IPS DF 19.7 (cell line): ENCODE results near the gene ABCA1.
"Not testable (repeated sequence)": the region's sequence is repeated elsewhere in the genome, so short reads cannot be mapped to it uniquely, and the experiment has no call there.

Source experiments
- DNase-seq: peaks from one replicate; pipeline ENCODE4 v3.0.0-alpha.2; 2013; ENCODE audit warnings: low read depth, low spot score

Gene ABCA1

DNA sequence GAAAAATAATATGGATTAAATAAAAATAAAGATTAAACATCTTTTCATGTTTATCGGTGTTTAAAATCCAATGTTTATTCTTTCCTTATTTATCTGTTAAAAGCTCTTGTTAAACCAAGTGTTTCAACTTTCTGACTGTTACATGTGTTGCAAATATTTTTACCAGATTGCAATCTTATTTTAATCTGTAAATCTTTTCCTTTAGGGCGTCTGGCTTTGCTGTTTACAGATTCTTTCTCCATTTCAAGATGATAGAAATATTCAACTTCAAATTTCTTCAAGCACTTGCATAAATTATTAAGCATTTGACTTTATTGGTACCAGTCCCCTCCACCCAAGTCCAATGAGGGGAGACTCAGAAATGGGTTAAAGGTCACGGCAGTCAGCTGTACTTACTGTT lies 16.9 kb upstream of the ABCA1 start:
- no peak for DNase-seq

DNA sequence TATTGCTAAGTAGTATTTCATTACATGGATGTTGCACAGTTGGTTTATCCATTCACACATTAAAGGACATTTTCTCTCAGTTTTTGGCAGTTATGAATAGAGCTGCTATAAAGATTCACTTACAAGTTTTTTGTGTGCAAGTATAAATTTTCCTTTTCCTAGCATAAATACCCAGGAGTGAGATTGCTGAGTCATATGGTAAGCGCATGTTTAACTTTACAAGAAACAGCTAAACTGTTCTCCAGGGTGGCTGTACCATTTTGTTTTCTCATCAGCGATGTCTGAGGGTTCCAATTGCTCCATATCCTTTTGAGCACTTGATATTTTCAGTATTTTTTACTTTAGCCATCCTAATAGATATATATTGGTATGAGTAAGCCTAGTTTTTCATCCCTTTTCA lies 16.4 kb upstream of the ABCA1 start:
- no peak for DNase-seq

DNA sequence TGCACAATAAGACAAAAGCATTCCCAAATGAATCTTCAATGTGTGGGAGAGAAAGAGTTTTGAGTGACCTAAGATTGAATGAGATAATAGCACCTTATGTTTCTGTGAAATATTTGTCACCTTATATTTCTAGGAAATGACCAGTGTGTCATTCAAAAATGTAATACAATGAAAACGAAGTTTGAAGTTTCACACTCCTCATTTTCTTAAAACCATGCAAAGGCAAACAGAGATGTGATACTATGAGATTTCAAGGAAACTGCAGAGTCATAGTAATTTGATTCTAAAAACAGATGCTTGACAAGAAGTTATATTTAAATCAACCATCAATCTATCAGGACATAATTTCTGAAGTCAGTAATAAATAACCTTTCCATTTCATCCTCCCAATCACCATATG lies 13.6 kb upstream of the ABCA1 start:
- DNase-seq, result no peak

DNA sequence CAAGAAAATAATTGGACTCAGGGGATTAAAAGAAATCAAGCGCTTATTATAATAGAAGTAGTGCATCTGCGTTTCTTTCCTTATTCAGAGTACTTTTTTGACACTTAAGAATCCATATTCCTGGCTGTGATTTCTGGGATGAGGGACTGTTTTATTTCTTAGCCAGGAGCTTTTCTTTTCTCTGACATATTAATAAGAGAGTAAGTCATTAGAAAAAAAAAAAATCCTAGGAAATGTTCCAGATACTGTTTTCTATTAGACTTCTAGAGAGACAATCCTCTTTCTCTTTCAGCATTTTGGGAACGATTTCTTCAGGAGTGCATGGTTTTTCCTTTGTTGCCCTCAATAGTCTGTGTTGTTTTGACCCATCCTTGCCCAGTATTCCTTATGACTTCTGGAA lies 8.3 kb upstream of the ABCA1 start:
- DNase-seq, result no peak

DNA sequence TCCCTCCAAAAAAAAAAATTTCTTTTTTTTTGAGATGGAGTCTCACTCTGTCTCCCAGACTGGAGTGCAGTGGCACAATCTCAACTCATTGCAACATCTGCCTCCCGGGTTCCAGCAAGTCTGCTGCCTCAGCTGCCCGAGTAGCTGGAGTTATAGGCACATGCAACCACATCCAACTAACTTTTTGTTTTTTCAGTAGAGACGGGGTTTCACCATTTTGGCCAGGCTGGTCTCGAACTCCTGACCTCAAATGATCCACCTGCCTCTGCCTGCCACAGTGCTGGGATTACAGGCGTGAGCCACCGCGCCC lies 7.5 kb upstream of the ABCA1 start:
- not testable (repeated sequence) for DNase-seq

DNA sequence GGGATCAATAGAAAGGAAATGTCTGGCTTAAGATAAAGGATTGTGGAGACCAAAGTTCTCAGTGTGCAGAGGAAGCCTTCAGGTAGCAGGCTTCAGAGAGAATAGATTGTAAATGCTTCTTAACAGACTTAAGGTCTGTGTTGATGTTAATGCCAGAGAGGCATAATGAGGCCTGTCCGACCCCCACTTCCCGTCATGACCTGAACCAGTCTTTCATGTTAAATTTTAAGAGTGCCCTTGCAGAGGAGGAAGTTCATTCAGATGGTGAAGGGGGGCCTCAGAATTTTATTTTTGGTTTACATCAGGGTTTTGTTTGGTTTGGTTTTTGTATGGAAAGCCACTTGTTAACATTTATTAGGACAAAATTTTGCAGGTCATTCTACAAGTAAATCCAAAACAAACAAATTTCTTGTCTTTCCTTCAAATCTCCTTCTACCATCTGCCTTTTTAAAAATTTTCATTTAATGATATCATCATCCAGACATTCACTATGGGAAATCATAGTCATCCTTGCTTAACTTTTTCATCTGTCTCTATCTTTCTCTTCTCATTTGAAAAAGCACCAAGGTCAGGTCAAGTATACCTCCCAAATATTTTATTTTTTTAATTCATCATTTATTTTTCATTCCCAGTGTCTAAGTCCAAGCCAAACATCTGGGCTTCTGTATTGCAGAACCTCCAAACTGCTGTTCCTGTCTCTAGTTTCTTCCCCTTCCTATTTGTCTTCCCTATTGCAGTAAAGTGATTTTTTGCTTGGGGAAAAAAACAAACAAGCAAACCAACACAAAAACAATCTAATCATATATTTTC lies 6.9 kb upstream of the ABCA1 start:
- no peak for DNase-seq

DNA sequence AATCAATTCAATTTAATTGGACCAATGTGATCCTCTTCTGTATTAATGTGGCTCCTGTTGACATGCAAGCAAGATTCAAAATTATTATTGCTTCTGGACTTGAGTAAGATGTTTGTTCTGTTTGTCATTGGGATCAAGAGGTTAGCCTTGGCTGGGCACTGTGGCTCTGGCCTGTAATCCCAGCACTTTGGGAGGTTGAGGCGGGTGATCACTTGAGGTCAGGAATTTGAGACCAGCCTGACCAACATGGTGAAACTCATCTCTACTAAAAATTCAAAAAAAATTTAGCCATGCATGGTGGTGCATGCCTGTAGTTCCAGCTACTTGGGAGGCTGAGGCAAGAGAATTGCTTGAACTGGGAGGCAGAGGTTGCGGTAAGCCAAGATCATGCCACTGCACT lies 5.1 kb upstream of the ABCA1 start:
- not testable (repeated sequence) for DNase-seq

DNA sequence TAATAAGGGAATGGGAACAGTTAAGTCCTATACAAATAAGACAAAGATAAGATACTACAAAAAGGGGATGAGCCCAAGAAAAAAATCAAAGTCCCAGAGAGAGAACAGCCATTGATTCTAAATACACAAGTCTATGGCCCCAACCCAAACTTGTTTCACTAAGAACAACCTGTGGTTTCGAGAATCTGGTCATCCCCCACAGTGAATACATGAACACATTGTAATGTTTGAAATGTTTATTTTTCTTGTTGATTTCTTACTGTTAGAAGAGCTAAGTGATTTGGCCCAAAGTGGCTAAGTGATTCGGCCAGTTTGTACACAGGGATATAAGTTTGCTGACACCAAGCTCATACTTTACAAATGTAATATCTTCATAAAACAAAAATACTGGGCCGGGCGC lies 3.3 kb upstream of the ABCA1 start:
- DNase-seq, result no peak

DNA sequence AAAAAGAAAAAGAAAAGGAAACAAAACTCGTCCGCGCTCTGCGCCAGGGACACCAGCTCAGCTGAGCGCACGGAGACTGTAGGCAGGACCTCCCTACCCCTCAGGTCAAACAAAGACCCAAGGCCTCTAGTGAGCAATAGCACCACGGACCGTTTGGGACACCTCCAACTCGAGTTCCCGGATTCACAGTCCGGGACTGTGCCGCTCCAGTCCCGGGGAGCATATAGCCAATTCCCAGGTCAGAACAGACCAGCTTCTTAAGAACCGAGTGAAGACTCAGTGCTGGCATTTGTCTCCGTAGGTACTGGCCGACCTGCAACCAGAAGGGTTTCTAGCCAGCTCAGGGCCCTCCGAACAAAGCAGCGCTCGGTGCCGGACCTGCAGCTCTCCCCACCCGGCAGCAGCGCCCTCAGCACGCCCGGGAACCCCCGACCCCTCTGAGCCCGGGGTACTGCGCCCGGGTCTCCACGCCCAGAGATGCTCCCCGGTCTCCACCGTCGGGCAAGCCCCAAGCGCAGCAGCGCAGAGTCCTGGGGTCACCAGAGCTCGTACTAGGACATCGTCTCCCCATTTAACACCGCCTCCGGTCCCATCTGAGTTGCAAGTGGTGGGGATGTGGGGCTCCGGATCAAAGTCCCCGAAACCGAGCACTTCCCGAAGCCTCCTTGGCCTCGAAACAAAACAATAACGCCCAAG lies 591 bp downstream of the ABCA1 start:
- DNase-seq, result peak; percentile 23

DNA sequence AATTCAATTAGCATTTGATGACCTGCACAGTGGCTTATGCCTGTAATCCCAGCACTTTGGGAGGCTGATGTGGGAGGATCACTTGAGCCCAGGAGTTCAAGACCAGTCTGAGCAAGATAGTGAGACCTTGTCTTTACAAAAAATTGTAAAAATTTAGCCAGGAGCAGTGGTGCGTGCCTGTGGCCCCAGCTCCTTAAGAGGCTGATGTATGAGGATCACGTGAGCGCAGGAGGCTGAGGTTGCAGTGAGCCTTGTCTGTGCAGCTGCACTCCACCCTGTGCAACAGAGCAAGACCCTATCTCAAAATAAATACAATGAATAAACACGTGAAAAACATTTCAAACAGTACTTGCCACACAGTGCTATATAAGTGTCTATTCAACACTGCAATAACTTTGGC lies 4.2 kb downstream of the ABCA1 start:
- DNase-seq, result no peak

DNA sequence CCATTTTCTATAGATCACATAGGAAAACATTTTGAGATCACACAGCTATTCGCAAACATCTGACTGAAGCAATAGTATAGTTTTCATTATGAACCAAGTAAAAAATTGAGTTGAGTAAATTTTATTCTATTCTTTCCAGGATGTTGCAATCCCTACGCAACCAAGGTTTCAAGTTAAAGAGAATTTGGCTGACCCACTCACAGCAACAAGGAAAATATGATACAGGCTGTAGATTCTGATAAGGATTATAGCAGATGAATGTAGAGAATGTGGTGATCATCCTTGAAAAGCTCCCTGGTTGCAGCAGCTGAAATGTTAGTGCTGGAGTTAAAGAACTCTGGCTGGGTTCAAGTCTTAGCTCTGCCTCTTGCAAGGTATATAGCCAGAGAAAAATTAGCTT lies 4.7 kb downstream of the ABCA1 start:
- no peak for DNase-seq

DNA sequence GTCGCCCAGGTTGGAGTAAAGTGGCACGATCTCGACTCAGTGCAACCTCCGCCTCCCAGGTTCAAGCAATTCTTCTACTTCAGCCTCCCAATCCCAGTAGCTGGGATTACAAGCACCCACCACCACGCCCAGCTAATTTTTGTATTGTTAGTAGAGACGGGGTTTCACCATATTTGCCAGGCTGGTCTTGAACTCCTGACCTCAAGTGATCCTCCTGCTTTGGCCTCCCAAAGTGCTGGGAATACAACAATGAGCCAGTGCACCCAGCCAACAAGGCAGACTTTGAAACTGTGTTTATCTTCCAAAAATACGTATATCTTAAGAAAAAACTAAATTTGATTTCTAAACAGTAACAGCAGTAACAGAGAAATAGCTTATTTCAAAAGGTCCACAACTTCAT lies 5.2 kb downstream of the ABCA1 start:
- DNase-seq, result not testable (repeated sequence)

DNA sequence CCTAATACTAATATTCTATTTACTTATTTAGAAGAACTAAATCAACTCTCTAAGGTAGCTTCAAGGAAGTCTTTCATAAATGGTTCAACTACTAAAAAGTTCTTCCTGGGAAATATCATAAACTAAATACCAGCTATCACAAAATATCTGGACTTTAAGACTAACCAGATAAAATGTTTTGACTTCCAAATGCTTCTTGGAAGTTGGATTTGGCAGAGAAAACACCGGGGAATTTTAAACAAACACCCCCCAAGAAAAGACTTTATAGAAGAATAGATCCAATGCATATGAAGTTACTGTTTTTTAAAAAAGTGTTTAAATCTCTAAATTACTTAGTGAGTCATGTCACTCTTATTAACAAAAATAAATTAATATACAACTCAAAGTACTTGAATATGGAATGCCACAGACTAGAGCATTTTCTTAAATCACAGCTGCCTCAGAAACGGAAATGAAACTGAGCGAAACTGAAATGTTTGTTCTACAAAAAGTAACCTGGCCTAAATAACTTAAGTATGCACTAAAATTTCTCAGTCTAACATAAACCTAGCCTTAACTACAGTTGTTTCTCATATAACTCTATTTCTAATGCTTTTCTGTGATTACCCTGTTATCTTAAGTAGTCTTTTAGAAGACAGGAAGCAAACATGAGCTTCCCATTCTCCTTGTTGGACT lies 6.8 kb downstream of the ABCA1 start:
- DNase-seq, result no peak

DNA sequence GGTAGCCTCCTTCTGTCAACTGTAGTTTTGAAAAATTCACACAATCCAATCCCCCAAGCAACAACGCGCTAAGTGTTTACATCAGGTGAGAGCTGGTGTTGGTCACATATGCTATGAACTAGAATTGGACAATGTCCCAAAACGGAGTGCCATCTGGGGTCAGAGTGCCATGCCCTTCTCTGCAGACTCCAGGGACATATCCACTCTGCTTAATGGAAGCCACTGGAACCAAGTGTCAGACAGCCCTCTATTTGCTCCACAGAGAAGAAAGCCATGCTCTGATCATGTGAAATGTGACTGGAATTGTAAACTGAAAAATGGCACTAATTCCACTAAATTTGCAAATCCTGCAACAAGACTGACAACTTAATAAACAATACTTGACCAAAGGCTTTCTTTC lies 12.2 kb downstream of the ABCA1 start:
- no peak for DNase-seq

DNA sequence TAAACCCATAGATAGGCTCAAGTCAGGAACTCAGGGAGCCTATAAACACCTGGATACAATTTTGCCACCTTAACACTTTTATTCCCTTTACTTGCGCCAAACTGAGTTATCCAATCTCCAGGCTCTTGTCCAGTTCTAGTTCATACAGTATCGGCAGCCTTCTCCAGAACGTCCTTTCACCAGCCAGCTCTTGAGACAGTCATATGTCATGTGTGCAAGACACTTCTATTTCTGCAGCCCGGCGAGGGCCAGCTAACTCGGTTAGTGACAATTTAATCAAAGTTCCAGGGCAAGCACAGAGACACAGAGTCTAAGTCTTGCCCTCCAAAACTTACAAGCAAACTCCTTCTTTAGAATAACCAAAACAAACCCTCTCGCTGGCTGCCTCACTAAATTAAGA lies 12.9 kb downstream of the ABCA1 start:
- no peak for DNase-seq

DNA sequence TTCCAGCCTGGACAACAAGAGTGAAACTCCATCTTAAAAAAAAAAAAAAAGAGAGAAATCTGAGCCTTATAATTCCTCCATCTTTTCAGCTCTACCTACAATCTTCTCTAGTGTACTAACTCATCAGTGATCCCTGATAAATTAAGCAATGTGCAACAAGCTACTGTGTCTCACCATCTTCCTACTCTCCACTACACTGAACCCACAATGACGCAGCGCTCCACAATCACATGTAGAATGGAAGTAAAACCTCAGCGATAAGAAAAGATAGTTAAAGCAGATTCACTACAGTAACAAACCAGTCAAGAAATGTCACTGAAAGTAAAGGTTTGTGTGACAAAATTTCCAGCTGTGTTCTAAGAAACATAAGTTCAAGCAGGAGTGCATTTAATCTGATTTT lies 13.5 kb downstream of the ABCA1 start:
- DNase-seq, result no peak

DNA sequence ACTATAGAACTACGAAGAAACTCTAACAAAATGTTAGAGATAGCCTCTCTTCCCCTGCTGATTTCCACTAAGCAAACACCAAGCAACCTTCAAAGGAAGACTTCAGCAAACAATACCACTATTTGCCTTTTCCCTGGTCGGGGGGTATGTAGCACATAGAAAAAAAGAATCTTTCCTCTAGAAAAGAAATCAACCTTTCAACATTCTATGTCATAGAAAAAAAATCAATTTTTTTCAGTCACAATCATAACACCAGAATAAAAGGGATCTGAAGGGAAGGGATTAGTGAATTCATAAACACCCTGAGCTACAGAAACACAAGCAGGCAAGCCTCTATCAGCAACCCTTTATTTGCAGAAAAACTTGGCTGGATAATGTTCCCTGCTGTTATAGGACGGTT lies 15.3 kb downstream of the ABCA1 start:
- DNase-seq, result no peak

DNA sequence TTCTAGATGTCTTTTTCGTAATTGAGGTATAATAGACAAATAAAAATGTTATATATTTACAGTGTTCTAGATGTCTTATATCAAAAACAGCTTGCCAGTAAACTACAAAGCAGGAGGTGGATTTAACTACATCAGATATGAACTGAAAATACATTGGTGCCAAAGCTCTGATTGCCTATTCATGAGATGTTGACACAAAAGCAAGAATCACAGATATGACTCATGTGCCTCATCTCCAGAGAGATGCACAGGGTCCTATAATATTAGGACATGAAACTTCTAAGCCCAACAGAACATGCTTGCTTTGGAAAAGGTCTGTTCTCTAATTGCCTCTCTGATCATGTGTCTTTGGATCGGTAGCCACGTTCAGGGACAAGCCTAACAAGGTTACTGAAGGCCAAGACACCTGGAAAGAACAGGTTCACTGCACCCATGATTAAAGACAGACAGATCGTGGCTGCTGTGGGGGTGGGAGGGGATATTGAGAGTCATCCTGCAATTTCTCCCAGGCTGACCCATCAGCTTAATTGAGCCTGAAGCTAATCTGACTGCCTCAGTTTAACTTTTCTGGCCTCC lies 16.8 kb downstream of the ABCA1 start:
- DNase-seq, result no peak

DNA sequence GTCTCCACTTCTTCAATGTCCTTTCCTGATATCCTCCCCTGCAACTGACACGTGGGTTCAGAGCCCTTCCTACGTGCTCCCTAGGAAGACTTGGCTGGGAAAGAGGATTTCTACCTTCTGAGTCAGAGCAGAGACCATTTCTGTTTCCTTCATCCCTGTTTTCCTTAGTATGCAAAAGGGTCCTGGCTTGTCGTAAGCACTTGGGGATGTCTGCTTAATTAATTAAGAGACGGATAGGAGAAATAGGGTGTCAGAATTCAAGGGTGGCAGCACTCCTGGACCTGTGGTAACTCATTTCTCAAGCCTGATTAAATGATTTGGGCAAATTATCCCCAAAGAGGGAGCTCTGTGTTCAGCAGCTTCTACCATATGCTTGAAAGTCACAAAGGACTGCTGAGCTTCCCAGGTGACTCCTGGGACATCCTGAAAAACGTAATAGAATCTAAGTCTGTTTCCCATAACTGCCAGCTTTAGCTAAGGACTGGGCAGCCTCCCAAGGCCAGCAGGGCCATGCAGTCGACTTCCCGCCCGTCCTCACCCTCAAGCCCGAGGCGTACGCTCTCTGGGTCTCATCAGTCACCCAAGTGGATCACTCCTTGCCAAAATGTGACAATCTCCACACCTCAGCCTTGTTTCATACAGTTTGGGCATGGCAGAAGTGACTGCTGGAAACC lies 20.5 kb downstream of the ABCA1 start:
- no peak for DNase-seq

DNA sequence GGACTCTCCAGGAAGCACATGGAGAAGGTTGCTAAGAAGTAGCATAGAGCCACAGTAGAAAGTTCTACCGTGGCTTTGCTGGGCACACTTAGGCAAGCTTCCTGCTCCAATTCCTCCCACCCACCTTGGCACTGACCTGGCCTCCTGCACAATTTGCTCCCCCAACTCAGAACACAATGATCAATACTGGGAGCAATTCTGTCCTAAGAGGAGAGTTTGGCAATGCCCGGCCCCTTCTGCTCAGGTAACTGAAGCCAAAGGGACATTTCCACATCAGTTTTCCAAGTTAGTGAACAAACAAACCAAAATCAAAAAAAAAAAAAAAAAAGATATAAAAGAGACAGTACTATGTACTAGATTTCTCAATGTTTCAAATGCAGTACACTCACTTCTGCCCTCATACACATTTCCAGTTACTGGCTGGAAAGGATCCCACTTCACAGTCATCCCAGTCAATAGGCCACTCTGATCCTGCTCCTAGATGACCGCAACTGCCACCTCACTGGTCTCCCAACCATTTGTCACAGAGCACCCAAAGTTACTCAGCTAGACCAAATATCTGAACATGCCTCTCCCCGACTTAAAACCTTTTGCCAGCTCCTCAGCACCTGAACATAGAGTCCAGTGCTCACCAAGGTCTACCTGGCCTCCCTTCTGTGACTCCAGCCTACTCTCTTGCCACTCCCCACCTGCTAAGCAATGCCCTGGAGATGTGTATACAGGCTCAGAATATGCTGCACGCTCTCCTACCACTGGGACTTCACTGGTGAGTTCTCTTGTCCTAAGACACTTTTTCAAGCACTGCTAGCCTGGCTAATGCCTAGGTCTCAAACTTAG lies 21.3 kb downstream of the ABCA1 start:
- DNase-seq, result no peak

DNA sequence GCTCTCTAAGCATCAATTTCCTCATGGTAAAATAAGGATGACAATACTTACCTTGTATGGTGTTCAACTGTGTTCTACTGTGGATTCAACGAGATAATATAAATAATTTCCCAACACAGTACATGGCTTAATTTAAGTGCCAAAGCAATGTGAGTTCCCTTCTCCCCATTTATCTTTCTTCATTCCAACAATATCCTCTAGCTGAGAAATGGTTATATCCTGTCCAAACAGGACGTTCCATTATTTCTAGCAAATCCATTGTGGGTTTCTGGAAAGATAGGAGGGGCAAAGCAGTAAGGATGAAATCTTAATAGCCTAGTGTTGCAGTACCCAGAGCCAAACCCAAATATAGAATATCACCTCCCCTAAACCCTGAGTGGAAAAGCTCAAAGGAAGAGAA lies 22.0 kb downstream of the ABCA1 start:
- no peak for DNase-seq
